HG02840 (cell line): ENCODE measurements around the gene TMEFF1.
A peak's percentile ranks its signal among the peaks of the same experiment; 100 is the strongest.

ENCODE experiments used
- ATAC-seq: cut with Tn5 transposase; IDR thresholded peaks from one replicate; pipeline ENCODE4 v1.9.1; 2021; ENCODE audit warnings: mild to moderate bottlenecking, moderate library complexity, moderate number of reproducible peaks; ENCODE audit not compliant: unreplicated experiment, low FRiP score

The TMEFF1 gene

GRCh38 chr9:100598641-100599145 is 125.7 kb downstream of the TMEFF1 start:
- peak; percentile 78 for ATAC-seq

GRCh38 chr9:100600521-100601079 is 127.7 kb downstream of the TMEFF1 start:
- ATAC-seq = no peak

- ATAC-seq = no peak
Observed at GRCh38 chr9:100601216-100601615, 128.3 kb downstream of the TMEFF1 start.

DNA sequence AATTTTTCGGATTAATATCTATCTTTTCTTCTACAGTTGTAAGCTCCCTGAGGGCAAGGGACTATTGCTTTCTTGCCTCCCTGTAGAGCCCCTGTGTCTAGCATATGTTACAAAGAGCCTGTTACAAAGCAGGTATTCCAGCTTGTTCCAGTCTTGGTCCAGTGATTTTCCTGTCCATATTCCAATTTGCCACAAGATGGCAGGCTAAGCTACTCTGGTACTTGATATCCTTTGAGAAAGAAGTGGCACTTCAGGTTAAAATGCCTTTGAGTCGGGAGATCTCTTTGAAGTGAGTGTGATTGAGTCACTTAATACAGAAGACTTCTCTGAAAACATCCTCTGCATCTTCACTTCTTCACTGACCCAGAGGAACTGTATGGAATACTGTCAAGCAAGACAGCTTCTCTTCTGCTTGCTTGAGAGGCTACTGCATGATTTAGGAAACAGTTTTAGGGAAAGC is 129.4 kb downstream of the TMEFF1 start:
- ATAC-seq = no peak

DNA sequence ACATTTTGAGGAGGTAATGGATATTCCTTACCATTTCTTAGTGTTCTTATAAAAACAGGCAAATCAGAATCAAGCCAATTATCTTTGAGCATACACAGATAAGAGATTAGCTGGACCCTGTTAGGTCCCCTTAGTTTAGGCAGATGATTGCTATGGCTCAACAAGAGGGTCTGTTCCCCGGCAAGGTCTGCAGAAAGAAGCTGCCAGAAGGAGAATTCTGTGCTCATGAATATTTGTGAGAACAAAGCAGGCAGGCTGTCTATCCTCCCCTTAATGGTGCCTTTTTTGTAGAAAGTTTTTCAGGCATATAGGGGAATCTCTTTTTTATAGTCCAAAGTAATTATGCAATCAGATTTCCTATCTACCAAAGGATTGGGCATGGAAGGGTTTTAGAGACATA is 132.5 kb downstream of the TMEFF1 start:
- no peak for ATAC-seq

DNA sequence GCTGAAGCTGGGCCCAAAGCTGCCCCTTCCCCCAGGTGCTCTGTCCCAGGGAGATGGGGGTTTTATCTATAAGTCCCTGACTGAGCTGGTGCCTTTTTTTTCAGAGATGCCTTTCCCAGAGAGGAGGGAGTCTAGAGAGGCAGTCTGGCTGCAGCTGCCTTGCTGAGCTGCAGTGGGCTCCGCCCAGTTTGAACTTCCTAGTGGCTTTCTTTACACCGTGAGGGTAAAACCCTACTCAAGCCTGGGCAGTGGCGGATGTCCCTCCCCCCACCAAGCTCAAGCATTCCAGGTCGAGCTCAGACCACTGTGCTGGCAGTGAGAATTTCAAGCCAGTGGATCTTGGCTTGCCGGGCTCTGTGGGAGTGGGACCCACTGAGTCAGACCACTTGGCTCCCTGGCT is 146.2 kb downstream of the TMEFF1 start:
- ATAC-seq = no peak

DNA sequence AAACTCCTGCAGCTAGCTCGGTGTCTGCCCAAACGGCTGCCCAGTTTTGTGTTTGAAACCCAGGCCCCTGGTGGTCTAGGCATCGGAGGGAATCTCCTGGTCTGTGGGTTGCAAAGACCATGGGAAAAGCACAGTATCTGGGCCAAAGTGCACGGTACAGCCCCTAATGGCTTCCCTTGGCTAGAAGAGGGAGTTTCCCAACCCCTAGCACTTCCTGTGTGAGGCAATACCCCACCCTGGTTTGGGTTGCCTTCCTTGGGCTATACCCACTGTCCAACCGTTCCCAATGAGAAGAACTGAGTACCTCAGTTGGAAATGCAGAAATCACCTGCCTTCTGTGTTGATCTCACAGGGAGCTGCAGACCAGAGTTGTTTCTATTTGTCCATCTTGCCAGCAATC is 146.7 kb downstream of the TMEFF1 start:
- ATAC-seq = no peak

DNA sequence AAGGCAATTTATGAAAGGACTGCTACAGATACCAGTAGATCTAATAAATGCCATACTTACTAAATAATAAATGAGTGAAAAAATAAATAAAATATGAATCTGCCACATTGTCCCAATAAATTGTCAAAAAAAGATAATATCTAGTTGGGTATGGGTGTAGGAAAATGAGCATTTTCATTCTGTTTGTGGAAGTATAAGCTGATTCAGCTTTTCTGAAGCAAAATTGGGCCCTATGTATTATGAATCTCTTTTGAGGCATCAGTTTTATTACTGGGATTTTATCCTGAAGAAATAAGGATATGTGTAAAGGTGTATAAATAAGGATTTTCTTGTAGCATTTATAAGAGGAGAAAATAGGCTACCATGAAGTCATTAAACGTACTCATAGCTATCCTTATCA is 151.0 kb downstream of the TMEFF1 start:
- ATAC-seq = no peak

GRCh38 chr9:100626949-100627348 is 154.0 kb downstream of the TMEFF1 start:
- no peak for ATAC-seq
